HFFc6 (cell line): Measurements from ENCODE around the gene VCPKMT. TPM values are rescaled to one million over a fixed set of nuclear protein-coding genes. Genes with fewer than 3 reads are reported as not detected.

Source experiments
- DNase-seq: peaks from one replicate; pipeline ENCODE4 v3.0.0-alpha.2; 2018
- H3K27ac Mint-ChIP-seq: 2 replicates; pipeline ENCODE4 v1.8.0; 2020; ENCODE audit warnings: mild to moderate bottlenecking, mixed read lengths
- H3K27me3 Mint-ChIP-seq: 2 replicates; pipeline ENCODE4 v1.8.0; 2021; ENCODE audit warnings: mild to moderate bottlenecking, moderate library complexity, mixed read lengths; ENCODE audit not compliant: insufficient read depth
- H3K36me3 Mint-ChIP-seq: 2 replicates; pipeline ENCODE4 v1.8.0; 2021; ENCODE audit warnings: low read depth, mixed read lengths
- H3K4me1 Mint-ChIP-seq: 2 replicates; pipeline ENCODE4 v1.8.0; 2020; ENCODE audit warnings: low read depth, mixed read lengths
- H3K4me3 Mint-ChIP-seq: 2 replicates; pipeline ENCODE4 v1.8.0; 2020; ENCODE audit warnings: mild to moderate bottlenecking, moderate library complexity, mixed read lengths
- H3K9me3 Mint-ChIP-seq: 2 replicates; pipeline ENCODE4 v1.8.0; 2020; ENCODE audit warnings: mild to moderate bottlenecking, mixed read lengths
- total RNA-seq, 6 experiments: library from RNA; stranded (reverse); fragmentation: NEBNext Ultra II Directional; extraction: Animal tissue kit (Norgen Biotek cat#: 25700); gene quantifications; 2 replicates in 1 of 6; 3 replicates in 5 of 6; pipeline ENCODE4 v1.2.3, GENCODE V29; 2021
- TF ChIP-seq, protein P1 (sequence below): fragments of 200-600 bp; sonication (generic); IDR thresholded peaks from 2 replicates; pipeline ENCODE4 v1.5.0; 2021; ENCODE audit warnings: antibody characterized with exemption, mild to moderate bottlenecking

Gene VCPKMT
- total RNA-seq, 6 experiments from 2014 or later = 4.6 to 6.2 (median 5.4) TPM

DNA sequence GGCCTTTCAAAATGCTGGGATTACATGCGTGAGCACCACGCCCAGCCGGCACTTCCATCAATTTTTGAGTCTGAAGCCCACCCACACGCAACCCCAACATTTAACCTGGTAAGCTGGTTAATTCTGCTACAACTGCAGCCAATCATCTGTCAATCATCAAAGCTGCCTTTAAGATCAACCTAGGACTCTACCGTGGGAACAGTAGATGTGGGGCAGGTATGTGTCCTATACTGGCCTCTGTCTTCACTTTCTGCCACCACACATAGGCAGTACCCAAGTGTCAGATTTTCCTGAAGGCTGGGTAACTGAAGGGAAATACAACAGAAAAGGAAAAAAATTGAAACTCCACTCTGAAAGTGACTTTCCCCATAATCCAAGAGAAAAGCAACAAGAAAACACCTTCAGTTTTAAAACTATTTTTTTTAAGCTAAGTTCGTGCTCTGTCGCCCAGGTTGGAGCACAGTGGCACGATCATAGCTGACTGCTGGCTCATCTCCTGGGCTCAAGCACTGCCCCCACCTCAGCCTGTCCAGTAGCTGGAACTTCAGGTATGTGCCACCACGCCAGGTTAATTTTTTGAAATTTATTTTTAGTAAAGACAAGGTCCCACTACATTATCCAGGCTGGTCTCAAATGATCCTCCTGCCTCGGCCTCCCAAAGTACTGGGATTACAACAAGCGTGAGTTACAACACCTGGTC, 22.2 kb downstream of the VCPKMT start:
- Mint-ChIP-seq H3K4me3 (no peak overlapping the region), H3K27ac (no peak overlapping the region)
- DNase-seq = no peak

DNA sequence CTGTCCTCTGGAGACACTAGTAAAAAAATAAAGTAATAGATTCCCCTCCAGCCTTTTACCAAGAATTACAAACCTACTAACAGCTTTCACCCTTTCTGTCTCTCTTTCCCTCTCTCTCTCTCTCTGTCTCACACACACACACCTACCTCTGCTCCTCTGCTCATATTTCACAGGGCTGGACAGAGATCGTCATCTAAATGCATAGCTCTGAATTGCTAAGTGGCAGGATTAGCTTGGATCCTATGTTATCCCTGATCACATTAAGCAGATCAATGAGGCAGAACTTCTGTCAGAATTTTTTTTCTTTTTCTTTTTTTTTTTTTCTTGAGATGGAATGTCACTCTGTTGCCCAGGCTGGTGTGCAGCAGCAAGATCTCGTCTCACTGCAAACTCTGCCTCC, 22.9 kb downstream of the VCPKMT start:
- Mint-ChIP-seq H3K27me3 (no peaks in the 10 kb centered on the region), H3K36me3 (peaks cover 9% of the 10 kb centered on the region), H3K4me3 (no peak overlapping the region), H3K4me1 (no peaks in the 10 kb centered on the region), H3K27ac (no peak overlapping the region), H3K9me3 (no peaks in the 10 kb centered on the region)
- DNase-seq = no peak
- TF ChIP-seq, protein P1, sequence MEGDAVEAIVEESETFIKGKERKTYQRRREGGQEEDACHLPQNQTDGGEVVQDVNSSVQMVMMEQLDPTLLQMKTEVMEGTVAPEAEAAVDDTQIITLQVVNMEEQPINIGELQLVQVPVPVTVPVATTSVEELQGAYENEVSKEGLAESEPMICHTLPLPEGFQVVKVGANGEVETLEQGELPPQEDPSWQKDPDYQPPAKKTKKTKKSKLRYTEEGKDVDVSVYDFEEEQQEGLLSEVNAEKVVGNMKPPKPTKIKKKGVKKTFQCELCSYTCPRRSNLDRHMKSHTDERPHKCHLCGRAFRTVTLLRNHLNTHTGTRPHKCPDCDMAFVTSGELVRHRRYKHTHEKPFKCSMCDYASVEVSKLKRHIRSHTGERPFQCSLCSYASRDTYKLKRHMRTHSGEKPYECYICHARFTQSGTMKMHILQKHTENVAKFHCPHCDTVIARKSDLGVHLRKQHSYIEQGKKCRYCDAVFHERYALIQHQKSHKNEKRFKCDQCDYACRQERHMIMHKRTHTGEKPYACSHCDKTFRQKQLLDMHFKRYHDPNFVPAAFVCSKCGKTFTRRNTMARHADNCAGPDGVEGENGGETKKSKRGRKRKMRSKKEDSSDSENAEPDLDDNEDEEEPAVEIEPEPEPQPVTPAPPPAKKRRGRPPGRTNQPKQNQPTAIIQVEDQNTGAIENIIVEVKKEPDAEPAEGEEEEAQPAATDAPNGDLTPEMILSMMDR = no peak

More for the DNA sequence above, 22.2 kb downstream of the VCPKMT start:
- H3K9me3 Mint-ChIP-seq = no peaks in the 10 kb centered on the region
- TF ChIP-seq, protein P1 = no peak
- peaks cover 9% of the 10 kb centered on the region for H3K36me3 Mint-ChIP-seq
- peaks cover 3% of the 10 kb centered on the region for H3K4me1 Mint-ChIP-seq
- H3K27me3 Mint-ChIP-seq = no peaks in the 10 kb centered on the region

DNA sequence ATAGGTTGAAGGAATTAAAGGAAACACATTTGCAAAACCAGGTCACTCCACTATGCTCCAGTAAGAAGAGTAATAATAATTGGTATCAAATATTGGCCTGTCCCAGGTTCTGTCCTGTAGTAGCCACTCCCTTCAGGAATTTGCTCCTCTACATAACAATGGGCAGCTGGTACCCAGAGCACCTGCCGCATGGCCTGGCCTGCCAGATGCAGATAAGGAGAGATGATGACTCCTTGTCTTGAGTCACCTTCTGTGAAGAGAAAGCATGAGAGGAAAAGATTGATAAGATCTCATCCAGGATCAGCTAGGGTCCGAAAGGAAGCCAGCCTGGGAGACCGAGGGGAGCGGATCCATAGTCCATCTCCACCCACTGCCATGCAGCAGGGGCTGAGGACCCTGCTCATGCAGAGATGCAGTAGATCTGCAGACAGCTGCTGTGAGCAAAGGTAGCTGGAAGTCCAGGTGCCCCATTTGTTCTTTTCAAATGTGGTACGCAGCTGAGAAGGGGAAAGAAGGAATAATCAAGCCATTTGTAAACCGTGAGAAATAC, 24.3 kb downstream of the VCPKMT start:
- Mint-ChIP-seq H3K27me3 (no peaks in the 10 kb centered on the region), H3K9me3 (no peaks in the 10 kb centered on the region), H3K36me3 (peaks cover 9% of the 10 kb centered on the region), H3K27ac (no peak overlapping the region), H3K4me1 (no peaks in the 10 kb centered on the region), H3K4me3 (no peak overlapping the region)
- TF ChIP-seq, protein P1 = no peak
- no peak for DNase-seq

DNA sequence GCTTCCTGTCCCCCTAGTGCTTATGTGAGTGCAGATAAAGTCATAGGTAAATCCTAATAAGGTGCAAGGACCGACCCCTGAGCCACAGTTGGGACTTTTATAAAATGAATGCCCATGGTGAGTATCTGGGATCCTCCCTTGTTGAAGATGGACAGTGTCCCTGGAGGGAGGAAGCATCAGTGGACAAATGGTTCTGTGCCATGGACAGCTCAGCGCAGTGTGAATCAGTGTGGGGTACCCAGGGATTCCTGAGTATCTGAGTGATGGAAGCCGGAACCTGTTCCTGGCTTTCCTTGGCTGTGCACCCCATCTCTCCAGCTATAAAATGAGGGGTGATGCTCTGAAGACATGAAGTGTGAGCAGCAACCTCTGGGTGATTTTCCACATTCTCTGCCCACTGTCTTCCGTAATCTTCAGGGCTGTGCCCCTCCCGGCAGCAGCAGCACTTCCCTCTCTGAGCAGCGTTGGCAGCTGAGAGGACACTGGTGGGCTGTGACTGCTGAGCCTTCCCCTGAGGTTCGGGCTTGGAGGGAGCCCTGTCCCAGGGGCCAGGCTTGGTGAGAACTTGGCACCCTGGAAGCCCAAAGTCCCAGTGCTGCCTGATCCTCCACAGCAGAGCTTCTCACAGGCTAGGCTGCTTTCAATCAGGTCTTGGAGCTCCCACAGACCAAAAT, 25.0 kb downstream of the VCPKMT start:
- Mint-ChIP-seq H3K36me3 (peaks cover 5% of the 10 kb centered on the region), H3K27ac (no peak overlapping the region), H3K4me3 (no peak overlapping the region), H3K9me3 (no peaks in the 10 kb centered on the region), H3K4me1 (peaks cover 2% of the 10 kb centered on the region), H3K27me3 (no peaks in the 10 kb centered on the region)
- TF ChIP-seq, protein P1 = no peak
- no peak for DNase-seq

DNA sequence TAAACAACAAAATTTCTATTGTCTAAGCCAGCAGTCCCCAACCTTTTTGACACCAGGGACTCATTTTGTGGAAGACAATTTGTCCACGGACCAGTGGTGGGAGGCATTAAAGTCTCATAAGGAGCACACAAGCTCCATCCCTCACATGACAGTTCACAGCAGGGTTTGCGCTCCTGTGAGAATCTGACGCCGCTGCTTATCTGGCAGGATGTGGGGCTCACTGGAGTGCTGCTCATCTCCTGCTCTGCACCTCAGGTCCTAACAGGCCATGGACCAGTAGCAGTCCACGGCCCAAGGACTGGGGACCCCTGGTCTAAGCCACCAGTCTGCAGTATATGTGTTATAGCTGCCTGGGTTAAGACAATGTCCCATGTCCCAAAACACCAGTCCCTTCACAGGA, 27.2 kb downstream of the VCPKMT start:
- TF ChIP-seq, protein P1 = no peak
- H3K36me3 Mint-ChIP-seq = no peaks in the 10 kb centered on the region; the same call in 1 of the 2 replicates
- no peak for DNase-seq
- H3K27ac Mint-ChIP-seq = no peak overlapping the region
- H3K4me1 Mint-ChIP-seq = peaks cover 18% of the 10 kb centered on the region
- H3K9me3 Mint-ChIP-seq = no peaks in the 10 kb centered on the region
- H3K4me3 Mint-ChIP-seq = no peak overlapping the region
- no peaks in the 10 kb centered on the region for H3K27me3 Mint-ChIP-seq
